ENCODE measurements around the gene NHLRC2. TPM values are rescaled to one million over a fixed set of nuclear protein-coding genes. Genes with fewer than 3 reads are reported as not detected.
A peak's percentile ranks its signal among the peaks of the same experiment; 100 is the strongest.
"Not testable (repeated sequence)": the region's sequence is repeated elsewhere in the genome, so short reads cannot be mapped to it uniquely, and the experiment has no call there.

NHLRC2 gene
- total RNA-seq, 3 donors from 2014 or later = 30.4 to 51.5 (median 31.0) TPM

GRCh38 chr10:113933894-113934532 lies 79.6 kb downstream of the NHLRC2 start:
- no peaks in the 10 kb centered on the region for H3K4me1 ChIP-seq (ENCODE audit: low read depth)
- TF ChIP-seq CTCF (IDR thresholded peaks at IDR 0.05) = no peak
- peak; percentile 34 for ATAC-seq
- no peak for DNase-seq
- intact Hi-C loops (cut with DNase I, micrococcal nuclease) = no loop called here
- H3K9me3 ChIP-seq = no peaks in the 10 kb centered on the region
- no peak overlapping the region for H3K4me3 ChIP-seq
- no peaks in the 10 kb centered on the region for H3K36me3 ChIP-seq (ENCODE audit: low read depth)

- no peak for DNase-seq
- no peak overlapping the region for H3K4me3 ChIP-seq
- no peak for TF ChIP-seq CTCF (IDR thresholded peaks at IDR 0.05)
- H3K36me3 ChIP-seq (ENCODE audit: low read depth) = no peaks in the 10 kb centered on the region
- no peaks in the 10 kb centered on the region for H3K9me3 ChIP-seq
- intact Hi-C loops (cut with DNase I, micrococcal nuclease) = no loop called here
- no peak for ATAC-seq
- H3K4me1 ChIP-seq (ENCODE audit: low read depth) = no peaks in the 10 kb centered on the region
These were observed 82.8 kb downstream of the NHLRC2 start for GRCh38 chr10:113937258-113937657.

GRCh38 chr10:113937756-113938155 lies 83.3 kb downstream of the NHLRC2 start:
- no peak for TF ChIP-seq CTCF (IDR thresholded peaks at IDR 0.05)
- ATAC-seq (peak; percentile 45), DNase-seq (no peak)
- no peaks in the 10 kb centered on the region for H3K4me1 ChIP-seq (ENCODE audit: low read depth)
- H3K9me3 ChIP-seq = no peaks in the 10 kb centered on the region
- no peaks in the 10 kb centered on the region for H3K36me3 ChIP-seq (ENCODE audit: low read depth)
- no peak overlapping the region for H3K4me3 ChIP-seq
- intact Hi-C loops (cut with DNase I, micrococcal nuclease) = no loop called here

- H3K4me3 ChIP-seq = no peak overlapping the region
- no peak for TF ChIP-seq CTCF (IDR thresholded peaks at IDR 0.05)
- H3K4me1 ChIP-seq (ENCODE audit: low read depth) = no peaks in the 10 kb centered on the region
- no peak for DNase-seq
- H3K9me3 ChIP-seq = no peaks in the 10 kb centered on the region
- ATAC-seq = peak; percentile 57
- intact Hi-C loops (cut with DNase I, micrococcal nuclease) = no loop called here
- H3K36me3 ChIP-seq (ENCODE audit: low read depth) = no peaks in the 10 kb centered on the region
These were observed 84.9 kb downstream of the NHLRC2 start for GRCh38 chr10:113939212-113939860.

GRCh38 chr10:113941140-113941539 lies 86.7 kb downstream of the NHLRC2 start:
- no peak for ATAC-seq
- intact Hi-C loops (cut with DNase I, micrococcal nuclease) = no loop called here

GRCh38 chr10:113943196-113943595 lies 88.7 kb downstream of the NHLRC2 start:
- H3K9me3 ChIP-seq; DNase-seq; H3K36me3 ChIP-seq (ENCODE audit: low read depth); H3K4me3 ChIP-seq; intact Hi-C loops (cut with DNase I, micrococcal nuclease); ATAC-seq: not testable (repeated sequence)
- peaks cover 16% of the 10 kb centered on the region for H3K4me1 ChIP-seq (ENCODE audit: low read depth)

More at GRCh38 chr10:113941140-113941539, 86.7 kb downstream of the NHLRC2 start:
- H3K4me3 ChIP-seq = no peak overlapping the region
- H3K36me3 ChIP-seq (ENCODE audit: low read depth) = no peaks in the 10 kb centered on the region
- H3K9me3 ChIP-seq = no peaks in the 10 kb centered on the region
- peaks cover 5% of the 10 kb centered on the region for H3K4me1 ChIP-seq (ENCODE audit: low read depth)
- no peak for TF ChIP-seq CTCF (IDR thresholded peaks at IDR 0.05)
- no peak for DNase-seq

Measured in mucosa of descending colon (tissue), 3 donors.